ACHN (cell line): ENCODE results near the gene SMTNL2.
"Not testable (repeated sequence)": the region's sequence is repeated elsewhere in the genome, so short reads cannot be mapped to it uniquely, and the experiment has no call there.

Experiments
- DNase-seq: peaks from one replicate; pipeline ENCODE4 v3.0.0-alpha.2; 2015
- in situ Hi-C: cut with HindIII; loops from 2 replicates; pipeline ENCODE4 v1.10.0; 2017; ENCODE audit warnings: low sequenced_read_pairs, low pct_ligation_motif_present, low pct_unique_long_range_greater_than_20kb

SMTNL2 gene

GRCh38 chr17:4610656-4611055 lies 26.3 kb downstream of the SMTNL2 start:
- in situ Hi-C loops: no loop called here

GRCh38 chr17:4616476-4616875 lies 32.1 kb downstream of the SMTNL2 start:
- in situ Hi-C loops: no loop called here
- no peak for DNase-seq

More at GRCh38 chr17:4610656-4611055, 26.3 kb downstream of the SMTNL2 start:
- DNase-seq: no peak

GRCh38 chr17:4617090-4617489 lies 32.8 kb downstream of the SMTNL2 start:
- in situ Hi-C loops: no loop called here
- no peak for DNase-seq

GRCh38 chr17:4617590-4618351 lies 33.4 kb downstream of the SMTNL2 start:
- in situ Hi-C loops: no loop called here
- no peak for DNase-seq

GRCh38 chr17:4620531-4621101 lies 36.3 kb downstream of the SMTNL2 start:
- no peak for DNase-seq

GRCh38 chr17:4622375-4622774 lies 38.0 kb downstream of the SMTNL2 start:
- no peak for DNase-seq
- in situ Hi-C loops: loop anchor here (10.0 kb wide), 1 partner anchor 58 kb away; the partner anchor contains the start of gene GGT6

More at GRCh38 chr17:4620531-4621101, 36.3 kb downstream of the SMTNL2 start:
- in situ Hi-C loops: loop anchor here (10.0 kb wide), 1 partner anchor 56 kb away; the partner anchor contains the start of gene GGT6

GRCh38 chr17:4623249-4623648 lies 38.9 kb downstream of the SMTNL2 start:
- in situ Hi-C loops: loop anchor here (10.0 kb wide), 1 partner anchor 58 kb away; the partner anchor contains the start of gene GGT6
- no peak for DNase-seq

- DNase-seq: not testable (repeated sequence)
- in situ Hi-C loops: loop anchor here (10.0 kb wide), 1 partner anchor 60 kb away; the partner anchor contains the start of gene GGT6
These were observed 40.2 kb downstream of the SMTNL2 start for GRCh38 chr17:4624451-4624911.

GRCh38 chr17:4625181-4625617 lies 40.9 kb downstream of the SMTNL2 start:
- DNase-seq: no peak
- in situ Hi-C loops: loop anchor here (10.0 kb wide), 1 partner anchor 60 kb away; the partner anchor contains the start of gene GGT6

- no peak for DNase-seq
- in situ Hi-C loops: loop anchor here (10.0 kb wide), 1 partner anchor 62 kb away; the partner anchor contains the start of gene GGT6
These were observed 42.5 kb downstream of the SMTNL2 start for GRCh38 chr17:4626734-4627256.

- in situ Hi-C loops: no loop called here
These were observed 47.1 kb downstream of the SMTNL2 start for GRCh38 chr17:4631431-4631830.

GRCh38 chr17:4631836-4632580 lies 47.7 kb downstream of the SMTNL2 start:
- in situ Hi-C loops: no loop called here
- DNase-seq: no peak

More at GRCh38 chr17:4631431-4631830, 47.1 kb downstream of the SMTNL2 start:
- DNase-seq: no peak

GRCh38 chr17:4632581-4632920 lies 48.2 kb downstream of the SMTNL2 start:
- in situ Hi-C loops: no loop called here

GRCh38 chr17:4633643-4634042 lies 49.3 kb downstream of the SMTNL2 start:
- in situ Hi-C loops: no loop called here
- no peak for DNase-seq

More at GRCh38 chr17:4632581-4632920, 48.2 kb downstream of the SMTNL2 start:
- peak; percentile 24 for DNase-seq

- DNase-seq: no peak
- in situ Hi-C loops: no loop called here
These were observed 50.6 kb downstream of the SMTNL2 start for GRCh38 chr17:4634976-4635375.

- in situ Hi-C loops: no loop called here
- no peak for DNase-seq
These were observed 51.6 kb downstream of the SMTNL2 start for GRCh38 chr17:4635823-4636375.

GRCh38 chr17:4636474-4637100 lies 52.3 kb downstream of the SMTNL2 start:
- in situ Hi-C loops: no loop called here
- no peak for DNase-seq

GRCh38 chr17:4638766-4639165 lies 54.4 kb downstream of the SMTNL2 start:
- in situ Hi-C loops, DNase-seq: not testable (repeated sequence)
